ENCODE results near the gene RPS6KB1. TPM values are rescaled to one million over a fixed set of nuclear protein-coding genes. Genes with fewer than 3 reads are reported as not detected.

Gene RPS6KB1
- polyA plus RNA-seq, 1 donor (not counting 4 experiments of a cell fraction or from before 2014, with no cell fraction given) = 19.7 TPM

GRCh38 chr17:59962739-59963318 is 69.9 kb downstream of the RPS6KB1 start:
- DNase-seq (ENCODE audit: low read depth, low spot score) (no peak), FAIRE-seq (no peak)

DNA sequence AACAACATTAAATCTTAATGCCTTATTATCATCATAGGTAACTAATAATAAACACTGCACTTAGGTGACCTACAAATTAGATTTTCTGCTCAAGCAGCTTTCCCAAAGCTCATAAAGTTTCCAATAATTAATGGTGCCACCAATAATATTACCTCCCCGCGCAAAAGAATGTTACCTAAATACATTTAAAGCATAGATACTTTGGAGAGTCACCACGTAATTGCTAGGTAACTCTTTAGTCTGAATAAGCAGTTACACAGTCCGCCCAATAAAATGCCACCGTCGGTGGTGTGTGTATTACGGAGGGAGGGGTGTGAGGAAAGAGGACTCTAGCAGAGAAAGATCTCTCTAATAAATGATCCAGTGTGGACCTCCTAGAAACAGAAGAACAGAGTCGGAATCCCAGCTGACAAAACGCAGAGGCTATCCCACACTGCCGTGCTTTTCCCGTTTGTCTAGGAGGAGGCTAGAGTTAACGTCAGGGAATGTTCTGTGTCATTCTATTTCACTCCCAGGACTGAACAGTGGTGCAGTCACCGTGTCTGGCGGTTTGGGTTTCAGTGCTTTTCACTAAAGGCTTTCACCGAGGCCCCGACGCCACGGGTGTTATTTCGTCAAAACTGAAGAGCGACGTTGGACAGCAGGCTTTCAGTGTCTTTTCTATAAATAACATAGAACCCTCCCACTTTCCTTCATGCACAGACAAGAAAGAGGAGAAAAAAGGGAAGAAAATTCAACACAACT is 71.0 kb downstream of the RPS6KB1 start:
- H3K27me3 ChIP-seq (ENCODE audit: control insufficient read depth, extremely low read depth, insufficient read depth, low read length) = no peaks in the 10 kb centered on the region
- H3K4me1 ChIP-seq (ENCODE audit: control insufficient read depth, extremely low read depth, insufficient read depth, low read length) = peaks cover 14% of the 10 kb centered on the region
- no peaks in the 10 kb centered on the region for H3K9me3 ChIP-seq (ENCODE audit: control insufficient read depth, low read depth, low read length)
- peak overlapping the region; percentile 96 for H3K4me2 ChIP-seq (ENCODE audit: control insufficient read depth, extremely low read depth, insufficient read depth, low read depth, low read length)
- peaks cover 3% of the 10 kb centered on the region for H3K9me1 ChIP-seq (ENCODE audit: control insufficient read depth, extremely low read depth, insufficient read depth, low read length)
- H3K4me3 ChIP-seq (ENCODE audit: control insufficient read depth in 2 of 3, extremely low read depth in 1 of 3, insufficient read depth in 2 of 3, low read depth in 1 of 3, low read length in 3 of 3) = peak overlapping the region; percentile 84 to 87 (median 85)
- no peak for DNase-seq (ENCODE audit: low read depth, low spot score)
- H4K20me1 ChIP-seq (ENCODE audit: control insufficient read depth, extremely low read depth, insufficient read depth, low read length) = no peaks in the 10 kb centered on the region
- dilution Hi-C loops (cut with MboI; ENCODE audit: extremely low pct_ligation_motif_present, low sequenced_read_pairs) = no loop called here
- no peak for TF ChIP-seq EZH2 (IDR thresholded peaks at IDR 0.05; ENCODE audit: low read length)
- TF ChIP-seq, protein P1, sequence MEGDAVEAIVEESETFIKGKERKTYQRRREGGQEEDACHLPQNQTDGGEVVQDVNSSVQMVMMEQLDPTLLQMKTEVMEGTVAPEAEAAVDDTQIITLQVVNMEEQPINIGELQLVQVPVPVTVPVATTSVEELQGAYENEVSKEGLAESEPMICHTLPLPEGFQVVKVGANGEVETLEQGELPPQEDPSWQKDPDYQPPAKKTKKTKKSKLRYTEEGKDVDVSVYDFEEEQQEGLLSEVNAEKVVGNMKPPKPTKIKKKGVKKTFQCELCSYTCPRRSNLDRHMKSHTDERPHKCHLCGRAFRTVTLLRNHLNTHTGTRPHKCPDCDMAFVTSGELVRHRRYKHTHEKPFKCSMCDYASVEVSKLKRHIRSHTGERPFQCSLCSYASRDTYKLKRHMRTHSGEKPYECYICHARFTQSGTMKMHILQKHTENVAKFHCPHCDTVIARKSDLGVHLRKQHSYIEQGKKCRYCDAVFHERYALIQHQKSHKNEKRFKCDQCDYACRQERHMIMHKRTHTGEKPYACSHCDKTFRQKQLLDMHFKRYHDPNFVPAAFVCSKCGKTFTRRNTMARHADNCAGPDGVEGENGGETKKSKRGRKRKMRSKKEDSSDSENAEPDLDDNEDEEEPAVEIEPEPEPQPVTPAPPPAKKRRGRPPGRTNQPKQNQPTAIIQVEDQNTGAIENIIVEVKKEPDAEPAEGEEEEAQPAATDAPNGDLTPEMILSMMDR (optimal IDR thresholded peaks at IDR 0.05 in 1 of 3, IDR thresholded peaks at IDR 0.05 in 1 of 3, conservative IDR thresholded peaks at IDR 0.05 in 1 of 3; ENCODE audit: extremely low read depth in 1 of 3, insufficient read depth in 2 of 3, low read length in 3 of 3) = no peak
- peaks cover 0 to 3% of the 10 kb centered on the region in 2 experiments for H3K36me3 ChIP-seq (ENCODE audit: control insufficient read depth in 2 of 2, extremely low read depth in 1 of 2, insufficient read depth in 2 of 2, low read length in 2 of 2)
- H2AFZ ChIP-seq (ENCODE audit: control insufficient read depth, low read length) = peak overlapping the region; percentile 98
- FAIRE-seq = no peak
- no peaks in the 10 kb centered on the region for H3K79me2 ChIP-seq (ENCODE audit: control insufficient read depth, insufficient read depth, low read length)
- H3K27ac ChIP-seq (ENCODE audit: control insufficient read depth, insufficient read depth, low read length) = peak overlapping the region; percentile 85
- H3K9ac ChIP-seq (ENCODE audit: control insufficient read depth, extremely low read depth, insufficient read depth, low read length) = peak overlapping the region; percentile 92

More at GRCh38 chr17:59962739-59963318, 69.9 kb downstream of the RPS6KB1 start:
- peaks cover 14% of the 10 kb centered on the region for H3K4me1 ChIP-seq (ENCODE audit: control insufficient read depth, extremely low read depth, insufficient read depth, low read length)
- dilution Hi-C loops (cut with MboI; ENCODE audit: extremely low pct_ligation_motif_present, low sequenced_read_pairs) = no loop called here
- no peak overlapping the region for H3K9ac ChIP-seq (ENCODE audit: control insufficient read depth, extremely low read depth, insufficient read depth, low read length)
- H4K20me1 ChIP-seq (ENCODE audit: control insufficient read depth, extremely low read depth, insufficient read depth, low read length) = no peaks in the 10 kb centered on the region
- TF ChIP-seq, protein P1 (optimal IDR thresholded peaks at IDR 0.05 in 1 of 3, IDR thresholded peaks at IDR 0.05 in 1 of 3, conservative IDR thresholded peaks at IDR 0.05 in 1 of 3; ENCODE audit: extremely low read depth in 1 of 3, insufficient read depth in 2 of 3, low read length in 3 of 3) = no peak
- TF ChIP-seq EZH2 (IDR thresholded peaks at IDR 0.05; ENCODE audit: low read length) = no peak
- H3K79me2 ChIP-seq (ENCODE audit: control insufficient read depth, insufficient read depth, low read length) = no peaks in the 10 kb centered on the region
- no peak overlapping the region for H3K27ac ChIP-seq (ENCODE audit: control insufficient read depth, insufficient read depth, low read length)
- H3K9me3 ChIP-seq (ENCODE audit: control insufficient read depth, low read depth, low read length) = no peaks in the 10 kb centered on the region
- H3K4me2 ChIP-seq (ENCODE audit: control insufficient read depth, extremely low read depth, insufficient read depth, low read depth, low read length) = no peak overlapping the region
- peaks cover 3% of the 10 kb centered on the region for H3K9me1 ChIP-seq (ENCODE audit: control insufficient read depth, extremely low read depth, insufficient read depth, low read length)
- H3K4me3 ChIP-seq (ENCODE audit: control insufficient read depth in 2 of 3, extremely low read depth in 1 of 3, insufficient read depth in 2 of 3, low read depth in 1 of 3, low read length in 3 of 3) = no peak overlapping the region
- no peak overlapping the region for H2AFZ ChIP-seq (ENCODE audit: control insufficient read depth, low read length)
- peaks cover 0 to 3% of the 10 kb centered on the region in 2 experiments for H3K36me3 ChIP-seq (ENCODE audit: control insufficient read depth in 2 of 2, extremely low read depth in 1 of 2, insufficient read depth in 2 of 2, low read length in 2 of 2)
- no peaks in the 10 kb centered on the region for H3K27me3 ChIP-seq (ENCODE audit: control insufficient read depth, extremely low read depth, insufficient read depth, low read length)
